ENCODE results near the gene STOML2. TPM values are rescaled to one million over a fixed set of nuclear protein-coding genes. Genes with fewer than 3 reads are reported as not detected.

Gene STOML2
- total RNA-seq, 1 experiment from 2014 or later, result 97.3 TPM

DNA sequence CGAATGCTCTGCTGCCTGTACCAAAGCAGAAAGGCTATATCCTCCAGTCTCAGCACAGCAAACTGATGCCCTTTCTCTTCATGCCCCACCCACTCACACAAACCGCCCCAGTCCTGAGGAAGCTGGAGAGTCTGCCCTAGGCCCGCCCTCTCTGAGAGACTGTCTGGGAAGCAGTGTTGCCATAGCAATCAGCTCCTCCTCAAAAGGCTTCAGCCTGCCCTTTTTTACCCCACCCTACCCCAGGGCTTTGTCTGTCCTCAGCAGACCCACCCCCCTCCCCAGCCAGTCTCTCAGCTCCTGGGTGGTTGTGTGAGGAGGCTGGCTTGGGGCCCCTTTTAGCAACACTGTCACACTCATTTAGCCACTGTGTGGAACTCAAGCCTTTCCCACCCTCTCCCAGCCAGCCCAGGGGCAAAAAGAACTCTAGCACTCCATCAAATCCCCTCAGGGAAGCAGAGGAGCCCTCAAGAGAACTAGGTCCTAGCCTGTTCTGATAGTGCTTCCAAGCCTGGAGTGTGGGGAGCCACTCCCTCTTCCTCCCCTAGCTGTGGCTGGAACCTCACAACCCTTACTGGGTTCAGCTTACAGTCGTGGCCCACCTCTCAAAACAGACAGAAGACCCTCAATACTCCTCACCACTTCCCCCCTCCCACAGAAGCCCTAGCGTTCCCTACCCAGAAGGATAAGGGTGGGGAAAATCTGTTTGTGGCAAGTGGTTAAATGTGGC, 11.3 kb upstream of the STOML2 start:
- CTCF ChIA-PET, result interaction anchor here (1.2 to 1.3 kb wide), 2 partner anchors 47 to 439 kb away, joined by 3 to 4 read pairs; partner anchors contain the start of gene UNC13B
- H3K27ac Mint-ChIP-seq (ENCODE audit: unreplicated experiment), result peak overlapping the region; percentile 61
- peak; percentile 69 for DNase-seq
- peaks cover 2% of the 10 kb centered on the region for H3K9me3 Mint-ChIP-seq (ENCODE audit: low read depth, unreplicated experiment)
- H3K4me1 Mint-ChIP-seq (ENCODE audit: low read depth, unreplicated experiment), result peaks cover 43% of the 10 kb centered on the region
- no TSS peak for BruUV-seq (replicated peaks)
- intact Hi-C loops (cut with micrococcal nuclease; ENCODE audit: unreplicated experiment), result loop anchor here (5.0 kb wide), 1 partner anchor 308 kb away; no protein-coding TSS in a partner anchor
- no peaks in the 10 kb centered on the region for H3K27me3 Mint-ChIP-seq (ENCODE audit: unreplicated experiment)
- peak overlapping the region; percentile 89 for H3K4me3 Mint-ChIP-seq (ENCODE audit: low read depth, unreplicated experiment)
- TF ChIP-seq, protein P1, sequence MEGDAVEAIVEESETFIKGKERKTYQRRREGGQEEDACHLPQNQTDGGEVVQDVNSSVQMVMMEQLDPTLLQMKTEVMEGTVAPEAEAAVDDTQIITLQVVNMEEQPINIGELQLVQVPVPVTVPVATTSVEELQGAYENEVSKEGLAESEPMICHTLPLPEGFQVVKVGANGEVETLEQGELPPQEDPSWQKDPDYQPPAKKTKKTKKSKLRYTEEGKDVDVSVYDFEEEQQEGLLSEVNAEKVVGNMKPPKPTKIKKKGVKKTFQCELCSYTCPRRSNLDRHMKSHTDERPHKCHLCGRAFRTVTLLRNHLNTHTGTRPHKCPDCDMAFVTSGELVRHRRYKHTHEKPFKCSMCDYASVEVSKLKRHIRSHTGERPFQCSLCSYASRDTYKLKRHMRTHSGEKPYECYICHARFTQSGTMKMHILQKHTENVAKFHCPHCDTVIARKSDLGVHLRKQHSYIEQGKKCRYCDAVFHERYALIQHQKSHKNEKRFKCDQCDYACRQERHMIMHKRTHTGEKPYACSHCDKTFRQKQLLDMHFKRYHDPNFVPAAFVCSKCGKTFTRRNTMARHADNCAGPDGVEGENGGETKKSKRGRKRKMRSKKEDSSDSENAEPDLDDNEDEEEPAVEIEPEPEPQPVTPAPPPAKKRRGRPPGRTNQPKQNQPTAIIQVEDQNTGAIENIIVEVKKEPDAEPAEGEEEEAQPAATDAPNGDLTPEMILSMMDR (IDR thresholded peaks at IDR 0.05; ENCODE audit: unreplicated experiment), result no peak
- H3K36me3 Mint-ChIP-seq (ENCODE audit: insufficient read depth, unreplicated experiment), result peaks cover 64% of the 10 kb centered on the region

- Mint-ChIP-seq H3K4me1 (ENCODE audit: low read depth, unreplicated experiment) (peaks cover 43% of the 10 kb centered on the region), H3K4me3 (ENCODE audit: low read depth, unreplicated experiment) (peak overlapping the region; percentile 67), H3K9me3 (ENCODE audit: low read depth, unreplicated experiment) (peaks cover 2% of the 10 kb centered on the region), H3K27ac (ENCODE audit: unreplicated experiment) (peak overlapping the region; percentile 40), H3K36me3 (ENCODE audit: insufficient read depth, unreplicated experiment) (peaks cover 72% of the 10 kb centered on the region), H3K27me3 (ENCODE audit: unreplicated experiment) (no peaks in the 10 kb centered on the region)
- no TSS peak for BruUV-seq (replicated peaks)
- DNase-seq, result no peak
- CTCF ChIA-PET, result no interaction called here
- intact Hi-C loops (cut with micrococcal nuclease; ENCODE audit: unreplicated experiment), result loop anchor here (5.0 kb wide), 1 partner anchor 310 kb away; no protein-coding TSS in a partner anchor
- TF ChIP-seq, protein P1 (IDR thresholded peaks at IDR 0.05; ENCODE audit: unreplicated experiment), result no peak
Observed at GRCh38 chr9:35112257-35113020, 9.5 kb upstream of the STOML2 start.

- H3K4me3 Mint-ChIP-seq (ENCODE audit: low read depth, unreplicated experiment), result peak overlapping the region; percentile 67
- CTCF ChIA-PET, result interaction anchor here (0.9 kb wide), 1 partner anchor 19 kb away, joined by 3 read pairs; no protein-coding TSS in a partner anchor
- peak overlapping the region; percentile 40 for H3K27ac Mint-ChIP-seq (ENCODE audit: unreplicated experiment)
- H3K27me3 Mint-ChIP-seq (ENCODE audit: unreplicated experiment), result no peaks in the 10 kb centered on the region
- peaks cover 38% of the 10 kb centered on the region for H3K4me1 Mint-ChIP-seq (ENCODE audit: low read depth, unreplicated experiment)
- peaks cover 2% of the 10 kb centered on the region for H3K9me3 Mint-ChIP-seq (ENCODE audit: low read depth, unreplicated experiment)
- TF ChIP-seq, protein P1 (IDR thresholded peaks at IDR 0.05; ENCODE audit: unreplicated experiment), result no peak
- peak; percentile 92 for DNase-seq
- peaks cover 72% of the 10 kb centered on the region for H3K36me3 Mint-ChIP-seq (ENCODE audit: insufficient read depth, unreplicated experiment)
- BruUV-seq (replicated peaks), result no TSS peak
- intact Hi-C loops (cut with micrococcal nuclease; ENCODE audit: unreplicated experiment), result loop anchor here (5.0 kb wide), 1 partner anchor 311 kb away; no protein-coding TSS in a partner anchor
Observed at GRCh38 chr9:35111001-35111933, 8.3 kb upstream of the STOML2 start.

DNA sequence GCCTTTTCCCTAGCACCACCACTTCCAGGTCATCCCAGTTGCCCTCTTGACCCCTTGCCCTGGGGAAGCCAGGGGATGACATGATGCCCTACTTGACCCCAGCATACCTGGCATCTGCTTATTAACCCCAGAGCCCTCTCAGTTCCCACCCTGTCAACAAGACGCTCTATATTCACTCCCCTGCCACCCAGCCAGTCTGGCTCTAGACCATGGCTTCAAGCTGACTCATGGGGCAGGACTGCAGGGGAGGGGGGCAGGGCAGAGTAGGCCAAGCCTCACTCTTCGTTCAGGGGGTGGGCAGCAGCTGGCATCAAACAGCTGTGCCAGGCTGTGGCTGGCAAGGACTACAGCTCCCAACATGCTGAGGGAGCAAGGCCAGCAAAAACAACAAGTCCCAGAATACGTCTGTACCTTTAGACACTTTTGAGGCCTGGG, 7.4 kb upstream of the STOML2 start:
- TF ChIP-seq, protein P1 (IDR thresholded peaks at IDR 0.05; ENCODE audit: unreplicated experiment), result no peak
- no TSS peak for BruUV-seq (replicated peaks)
- Mint-ChIP-seq H3K27ac (ENCODE audit: unreplicated experiment) (peak overlapping the region; percentile 40), H3K4me1 (ENCODE audit: low read depth, unreplicated experiment) (peaks cover 36% of the 10 kb centered on the region), H3K9me3 (ENCODE audit: low read depth, unreplicated experiment) (peaks cover 2% of the 10 kb centered on the region), H3K4me3 (ENCODE audit: low read depth, unreplicated experiment) (peak overlapping the region; percentile 67), H3K36me3 (ENCODE audit: insufficient read depth, unreplicated experiment) (peaks cover 66% of the 10 kb centered on the region), H3K27me3 (ENCODE audit: unreplicated experiment) (no peaks in the 10 kb centered on the region)
- CTCF ChIA-PET, result no interaction called here
- intact Hi-C loops (cut with micrococcal nuclease; ENCODE audit: unreplicated experiment), result loop anchor here (5.0 kb wide), 1 partner anchor 312 kb away; no protein-coding TSS in a partner anchor
- peak; percentile 52 for DNase-seq

Measured in Calu3 (cell line).